ENCODE measurements around the gene RUSC2.

- TF ChIP-seq EZH2 (IDR thresholded peaks at IDR 0.05; ENCODE audit: borderline replicate concordance, insufficient read depth, low read depth, low read length, poor library complexity, severe bottlenecking) (no peak), CTCF (IDR thresholded peaks at IDR 0.05) (no peak)
Measured at GRCh38 chr9:35452481-35452880, 37.4 kb upstream of the RUSC2 start.

All from B cell (primary cell).